ENCODE data around the gene HELZ2.

- TF ChIP-seq, protein P1, sequence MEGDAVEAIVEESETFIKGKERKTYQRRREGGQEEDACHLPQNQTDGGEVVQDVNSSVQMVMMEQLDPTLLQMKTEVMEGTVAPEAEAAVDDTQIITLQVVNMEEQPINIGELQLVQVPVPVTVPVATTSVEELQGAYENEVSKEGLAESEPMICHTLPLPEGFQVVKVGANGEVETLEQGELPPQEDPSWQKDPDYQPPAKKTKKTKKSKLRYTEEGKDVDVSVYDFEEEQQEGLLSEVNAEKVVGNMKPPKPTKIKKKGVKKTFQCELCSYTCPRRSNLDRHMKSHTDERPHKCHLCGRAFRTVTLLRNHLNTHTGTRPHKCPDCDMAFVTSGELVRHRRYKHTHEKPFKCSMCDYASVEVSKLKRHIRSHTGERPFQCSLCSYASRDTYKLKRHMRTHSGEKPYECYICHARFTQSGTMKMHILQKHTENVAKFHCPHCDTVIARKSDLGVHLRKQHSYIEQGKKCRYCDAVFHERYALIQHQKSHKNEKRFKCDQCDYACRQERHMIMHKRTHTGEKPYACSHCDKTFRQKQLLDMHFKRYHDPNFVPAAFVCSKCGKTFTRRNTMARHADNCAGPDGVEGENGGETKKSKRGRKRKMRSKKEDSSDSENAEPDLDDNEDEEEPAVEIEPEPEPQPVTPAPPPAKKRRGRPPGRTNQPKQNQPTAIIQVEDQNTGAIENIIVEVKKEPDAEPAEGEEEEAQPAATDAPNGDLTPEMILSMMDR (conservative IDR thresholded peaks at IDR 0.05; ENCODE audit: low read depth, low read length): no peak
- TF ChIP-seq EZH2 (IDR thresholded peaks at IDR 0.05; ENCODE audit: low read length, unreplicated experiment): no peak
- TF ChIP-seq EZH2phosphoT487 (IDR thresholded peaks at IDR 0.05; ENCODE audit: borderline replicate concordance, low read length): no peak
Measured at GRCh38 chr20:63532449-63532971, 41.5 kb downstream of the HELZ2 start.

Data from PC-3 (cell line).